ENCODE data around the gene RTN1. TPM values are rescaled to one million over a fixed set of nuclear protein-coding genes. Genes with fewer than 3 reads are reported as not detected.

The RTN1 gene
- total and polyA plus RNA-seq, 9 of the 15 experiments (the other 6 are each of a cell fraction or from before 2014, with no cell fraction given), result 0.03 to 0.09 TPM; not detected in 7

DNA sequence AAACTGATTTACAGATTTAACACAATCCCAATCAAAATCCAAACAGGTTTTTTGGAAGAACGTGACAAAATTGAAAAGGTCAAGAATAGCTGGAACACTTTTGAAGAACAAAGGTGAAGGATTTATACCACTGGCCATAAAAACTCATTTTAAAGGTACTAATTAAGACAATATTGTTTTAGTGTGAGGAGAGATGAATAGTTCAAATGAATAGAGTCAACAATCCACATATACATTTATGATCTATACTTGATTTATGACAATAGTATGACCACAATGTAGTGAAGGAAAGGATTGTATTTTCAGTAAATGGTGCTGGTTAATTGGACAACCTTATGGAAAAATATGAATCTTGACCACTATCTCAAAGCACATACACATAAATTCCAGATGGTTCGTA, 323.3 kb downstream of the RTN1 start (continued):
- TF ChIP-seq, protein P1, sequence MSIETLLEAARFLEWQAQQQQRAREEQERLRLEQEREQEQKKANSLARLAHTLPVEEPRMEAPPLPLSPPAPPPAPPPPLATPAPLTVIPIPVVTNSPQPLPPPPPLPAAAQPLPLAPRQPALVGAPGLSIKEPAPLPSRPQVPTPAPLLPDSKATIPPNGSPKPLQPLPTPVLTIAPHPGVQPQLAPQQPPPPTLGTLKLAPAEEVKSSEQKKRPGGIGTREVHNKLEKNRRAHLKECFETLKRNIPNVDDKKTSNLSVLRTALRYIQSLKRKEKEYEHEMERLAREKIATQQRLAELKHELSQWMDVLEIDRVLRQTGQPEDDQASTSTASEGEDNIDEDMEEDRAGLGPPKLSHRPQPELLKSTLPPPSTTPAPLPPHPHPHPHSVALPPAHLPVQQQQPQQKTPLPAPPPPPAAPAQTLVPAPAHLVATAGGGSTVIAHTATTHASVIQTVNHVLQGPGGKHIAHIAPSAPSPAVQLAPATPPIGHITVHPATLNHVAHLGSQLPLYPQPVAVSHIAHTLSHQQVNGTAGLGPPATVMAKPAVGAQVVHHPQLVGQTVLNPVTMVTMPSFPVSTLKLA (conservative IDR thresholded peaks at IDR 0.05), result no peak
- TF ChIP-seq, protein P2, sequence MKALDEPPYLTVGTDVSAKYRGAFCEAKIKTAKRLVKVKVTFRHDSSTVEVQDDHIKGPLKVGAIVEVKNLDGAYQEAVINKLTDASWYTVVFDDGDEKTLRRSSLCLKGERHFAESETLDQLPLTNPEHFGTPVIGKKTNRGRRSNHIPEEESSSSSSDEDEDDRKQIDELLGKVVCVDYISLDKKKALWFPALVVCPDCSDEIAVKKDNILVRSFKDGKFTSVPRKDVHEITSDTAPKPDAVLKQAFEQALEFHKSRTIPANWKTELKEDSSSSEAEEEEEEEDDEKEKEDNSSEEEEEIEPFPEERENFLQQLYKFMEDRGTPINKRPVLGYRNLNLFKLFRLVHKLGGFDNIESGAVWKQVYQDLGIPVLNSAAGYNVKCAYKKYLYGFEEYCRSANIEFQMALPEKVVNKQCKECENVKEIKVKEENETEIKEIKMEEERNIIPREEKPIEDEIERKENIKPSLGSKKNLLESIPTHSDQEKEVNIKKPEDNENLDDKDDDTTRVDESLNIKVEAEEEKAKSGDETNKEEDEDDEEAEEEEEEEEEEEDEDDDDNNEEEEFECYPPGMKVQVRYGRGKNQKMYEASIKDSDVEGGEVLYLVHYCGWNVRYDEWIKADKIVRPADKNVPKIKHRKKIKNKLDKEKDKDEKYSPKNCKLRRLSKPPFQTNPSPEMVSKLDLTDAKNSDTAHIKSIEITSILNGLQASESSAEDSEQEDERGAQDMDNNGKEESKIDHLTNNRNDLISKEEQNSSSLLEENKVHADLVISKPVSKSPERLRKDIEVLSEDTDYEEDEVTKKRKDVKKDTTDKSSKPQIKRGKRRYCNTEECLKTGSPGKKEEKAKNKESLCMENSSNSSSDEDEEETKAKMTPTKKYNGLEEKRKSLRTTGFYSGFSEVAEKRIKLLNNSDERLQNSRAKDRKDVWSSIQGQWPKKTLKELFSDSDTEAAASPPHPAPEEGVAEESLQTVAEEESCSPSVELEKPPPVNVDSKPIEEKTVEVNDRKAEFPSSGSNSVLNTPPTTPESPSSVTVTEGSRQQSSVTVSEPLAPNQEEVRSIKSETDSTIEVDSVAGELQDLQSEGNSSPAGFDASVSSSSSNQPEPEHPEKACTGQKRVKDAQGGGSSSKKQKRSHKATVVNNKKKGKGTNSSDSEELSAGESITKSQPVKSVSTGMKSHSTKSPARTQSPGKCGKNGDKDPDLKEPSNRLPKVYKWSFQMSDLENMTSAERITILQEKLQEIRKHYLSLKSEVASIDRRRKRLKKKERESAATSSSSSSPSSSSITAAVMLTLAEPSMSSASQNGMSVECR (CRISPR knock-in tag; IDR thresholded peaks at IDR 0.05), result no peak
- TF ChIP-seq RBM17 (IDR thresholded peaks at IDR 0.05; ENCODE audit: borderline replicate concordance, low read depth, low read length), result no peak
- TF ChIP-seq, protein P3, sequence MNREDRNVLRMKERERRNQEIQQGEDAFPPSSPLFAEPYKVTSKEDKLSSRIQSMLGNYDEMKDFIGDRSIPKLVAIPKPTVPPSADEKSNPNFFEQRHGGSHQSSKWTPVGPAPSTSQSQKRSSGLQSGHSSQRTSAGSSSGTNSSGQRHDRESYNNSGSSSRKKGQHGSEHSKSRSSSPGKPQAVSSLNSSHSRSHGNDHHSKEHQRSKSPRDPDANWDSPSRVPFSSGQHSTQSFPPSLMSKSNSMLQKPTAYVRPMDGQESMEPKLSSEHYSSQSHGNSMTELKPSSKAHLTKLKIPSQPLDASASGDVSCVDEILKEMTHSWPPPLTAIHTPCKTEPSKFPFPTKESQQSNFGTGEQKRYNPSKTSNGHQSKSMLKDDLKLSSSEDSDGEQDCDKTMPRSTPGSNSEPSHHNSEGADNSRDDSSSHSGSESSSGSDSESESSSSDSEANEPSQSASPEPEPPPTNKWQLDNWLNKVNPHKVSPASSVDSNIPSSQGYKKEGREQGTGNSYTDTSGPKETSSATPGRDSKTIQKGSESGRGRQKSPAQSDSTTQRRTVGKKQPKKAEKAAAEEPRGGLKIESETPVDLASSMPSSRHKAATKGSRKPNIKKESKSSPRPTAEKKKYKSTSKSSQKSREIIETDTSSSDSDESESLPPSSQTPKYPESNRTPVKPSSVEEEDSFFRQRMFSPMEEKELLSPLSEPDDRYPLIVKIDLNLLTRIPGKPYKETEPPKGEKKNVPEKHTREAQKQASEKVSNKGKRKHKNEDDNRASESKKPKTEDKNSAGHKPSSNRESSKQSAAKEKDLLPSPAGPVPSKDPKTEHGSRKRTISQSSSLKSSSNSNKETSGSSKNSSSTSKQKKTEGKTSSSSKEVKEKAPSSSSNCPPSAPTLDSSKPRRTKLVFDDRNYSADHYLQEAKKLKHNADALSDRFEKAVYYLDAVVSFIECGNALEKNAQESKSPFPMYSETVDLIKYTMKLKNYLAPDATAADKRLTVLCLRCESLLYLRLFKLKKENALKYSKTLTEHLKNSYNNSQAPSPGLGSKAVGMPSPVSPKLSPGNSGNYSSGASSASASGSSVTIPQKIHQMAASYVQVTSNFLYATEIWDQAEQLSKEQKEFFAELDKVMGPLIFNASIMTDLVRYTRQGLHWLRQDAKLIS (CRISPR knock-in tag; IDR thresholded peaks at IDR 0.05), result no peak

Small RNAs within 50 kb of the gene (microRNA-seq; reads per million reads assigned to microRNA genes)
- gene MIR5586 (ENCODE audit: borderline microRNAs expressed), result not detected

Small RNAs within 50 kb of the gene (small RNA-seq; reads per million reads assigned to genes)
- gene MIR5586, result not detected

Other genes starting within 250 kb of the RTN1 start
- gene LRRC9, start 49.4 kb upstream of the RTN1 start, total RNA-seq (2014; rRNA removed), result not detected in 2 replicates
- gene LRRC9, start 49.4 kb upstream of the RTN1 start, total RNA-seq (2014; rRNA removed; fragmentation: Illumina TruSeq; extraction: Trizol), result not detected in 2 replicates
- not detected in 2 replicates for gene LRRC9, start 49.4 kb upstream of the RTN1 start, total RNA-seq (2015; rRNA removed; fragmentation: Illumina TruSeq; extraction: Trizol)
- gene LRRC9, start 49.4 kb upstream of the RTN1 start, total RNA-seq (2021), result not detected in 2 replicates
- not detected in 2 replicates for gene LRRC9, start 49.4 kb upstream of the RTN1 start, polyA plus RNA-seq (2011; rRNA removed)
- not detected in 2 replicates for gene LRRC9, start 49.4 kb upstream of the RTN1 start, polyA plus RNA-seq (2014; fragmentation: Illumina TruSeq; extraction: Trizol)
- not detected for gene LRRC9, start 49.4 kb upstream of the RTN1 start, polyA plus RNA-seq (2014; fragmentation: Nextera tagmentation; extraction: Ambion mirVana)
- gene LRRC9, start 49.4 kb upstream of the RTN1 start, polyA plus RNA-seq (2014; rRNA removed), result not detected in 2 replicates
- gene PCNX4, start 221.1 kb upstream of the RTN1 start, total RNA-seq (2014; rRNA removed), result 18.1 and 21.7 TPM in 2 replicates
- gene PCNX4, start 221.1 kb upstream of the RTN1 start, total RNA-seq (2014; rRNA removed; fragmentation: Illumina TruSeq; extraction: Trizol), result 29.0 and 31.5 TPM in 2 replicates
- 40.9 and 42.8 TPM in 2 replicates for gene PCNX4, start 221.1 kb upstream of the RTN1 start, total RNA-seq (2015; rRNA removed; fragmentation: Illumina TruSeq; extraction: Trizol)
- gene PCNX4, start 221.1 kb upstream of the RTN1 start, total RNA-seq (2021), result 25.9 and 35.5 TPM in 2 replicates
- gene PCNX4, start 221.1 kb upstream of the RTN1 start, polyA plus RNA-seq (2011; rRNA removed), result 17.6 and 22.4 TPM in 2 replicates
- 31.1 and 41.2 TPM in 2 replicates for gene PCNX4, start 221.1 kb upstream of the RTN1 start, polyA plus RNA-seq (2014; fragmentation: Illumina TruSeq; extraction: Trizol)
- gene PCNX4, start 221.1 kb upstream of the RTN1 start, polyA plus RNA-seq (2014; fragmentation: Nextera tagmentation; extraction: Ambion mirVana), result 10 to 100 TPM; 10.0 to 12.0 TPM
- 16.2 and 18.8 TPM in 2 replicates for gene PCNX4, start 221.1 kb upstream of the RTN1 start, polyA plus RNA-seq (2014; rRNA removed)

Data from K562 (cell line).